Measurements from ENCODE around the gene IKZF1.

Gene IKZF1

DNA sequence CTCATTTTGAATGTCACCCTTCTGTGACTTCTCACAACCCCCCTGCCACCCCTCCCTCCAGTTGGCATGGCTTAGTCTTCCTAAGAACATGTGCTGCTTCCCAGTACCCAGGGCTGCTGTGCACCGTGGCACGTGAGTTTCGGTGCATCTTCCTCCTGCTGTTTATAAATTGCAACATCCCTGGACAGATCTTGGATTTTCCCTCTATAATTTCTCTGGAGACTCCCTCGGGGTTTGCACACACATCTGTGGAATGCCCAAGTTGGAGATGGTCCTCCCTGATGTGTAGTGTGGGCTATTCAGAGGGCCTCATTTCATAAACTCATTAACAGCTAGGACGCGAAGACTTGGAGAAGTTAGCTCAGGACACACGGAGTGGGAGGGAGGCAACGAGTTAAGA, 52.9 kb downstream of the IKZF1 start:
- no peak for DNase-seq

GRCh38 chr7:50358041-50358705, 53.7 kb downstream of the IKZF1 start:
- DNase-seq = no peak

GRCh38 chr7:50358779-50359178, 54.3 kb downstream of the IKZF1 start:
- no peak for DNase-seq

GRCh38 chr7:50359258-50359994, 54.9 kb downstream of the IKZF1 start:
- no peak for DNase-seq

DNA sequence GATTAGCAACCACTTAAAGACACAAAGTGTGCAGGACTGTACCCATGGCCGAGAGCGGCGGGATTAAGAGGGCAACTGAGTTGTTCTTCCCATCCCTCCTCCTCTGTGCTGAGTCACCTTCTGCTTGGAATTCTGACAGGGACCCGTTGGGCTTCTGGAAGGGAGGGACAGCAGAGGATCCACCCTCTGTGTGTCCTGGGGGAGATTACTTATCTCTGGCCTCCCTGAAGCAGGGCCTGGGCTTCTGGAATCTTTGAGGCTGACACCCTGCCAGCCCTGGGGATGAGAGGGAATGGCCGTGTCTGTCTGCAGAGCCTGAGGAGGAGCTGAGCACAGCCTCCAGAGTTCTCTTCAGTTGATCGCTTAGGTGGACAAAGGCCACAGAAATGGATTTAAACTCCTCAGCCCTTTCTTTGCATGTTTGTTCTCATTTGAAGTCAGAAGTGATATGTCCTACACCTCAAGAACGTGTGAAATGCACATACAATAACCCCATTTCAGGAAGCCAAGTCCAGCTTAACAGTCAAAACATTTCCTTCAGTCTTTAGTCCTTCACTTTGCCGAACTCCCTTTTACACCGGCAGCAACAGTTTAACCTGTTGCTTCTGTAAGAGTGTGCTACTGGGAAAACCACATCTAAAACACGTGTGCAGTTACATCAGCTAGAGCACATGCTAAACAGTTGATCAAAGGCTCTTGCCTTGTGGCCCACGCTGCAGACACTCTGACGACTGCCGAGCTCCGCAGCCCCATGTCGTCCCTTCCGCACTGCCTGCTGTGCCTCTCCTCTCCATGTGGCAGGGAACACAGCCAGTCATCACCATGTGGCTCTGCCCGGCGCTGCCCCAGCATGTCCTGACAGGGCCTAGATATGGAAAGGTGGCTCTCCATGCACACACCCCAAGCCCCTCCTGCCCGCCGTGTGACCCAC, 55.7 kb downstream of the IKZF1 start:
- DNase-seq = no peak

GRCh38 chr7:50362142-50362541, 57.6 kb downstream of the IKZF1 start:
- no peak for DNase-seq

GRCh38 chr7:50362712-50363282, 58.3 kb downstream of the IKZF1 start:
- DNase-seq = no peak

- DNase-seq = no peak
Measured at GRCh38 chr7:50363327-50364060, 59.0 kb downstream of the IKZF1 start.

- DNase-seq = no peak
Measured at GRCh38 chr7:50364645-50365044, 60.1 kb downstream of the IKZF1 start.

DNA sequence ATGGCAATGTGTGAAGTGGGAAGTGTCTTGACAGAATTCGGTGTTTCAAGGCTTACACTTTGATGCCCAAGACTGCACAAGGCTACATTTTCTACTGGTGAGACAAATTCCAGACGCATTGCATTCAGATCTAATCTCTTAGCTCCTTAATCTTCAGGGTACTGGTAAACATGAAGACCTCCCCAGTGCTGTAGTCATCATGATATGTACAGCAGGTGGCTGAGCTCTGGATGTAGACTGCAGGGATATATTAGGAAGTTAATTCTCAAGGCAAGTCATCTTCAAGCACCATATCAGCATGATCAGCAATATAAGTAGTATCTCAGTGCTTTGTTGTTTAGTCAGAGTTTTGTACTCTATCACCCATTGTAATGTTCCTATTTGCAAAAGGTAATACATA, 61.8 kb downstream of the IKZF1 start:
- DNase-seq = no peak

DNA sequence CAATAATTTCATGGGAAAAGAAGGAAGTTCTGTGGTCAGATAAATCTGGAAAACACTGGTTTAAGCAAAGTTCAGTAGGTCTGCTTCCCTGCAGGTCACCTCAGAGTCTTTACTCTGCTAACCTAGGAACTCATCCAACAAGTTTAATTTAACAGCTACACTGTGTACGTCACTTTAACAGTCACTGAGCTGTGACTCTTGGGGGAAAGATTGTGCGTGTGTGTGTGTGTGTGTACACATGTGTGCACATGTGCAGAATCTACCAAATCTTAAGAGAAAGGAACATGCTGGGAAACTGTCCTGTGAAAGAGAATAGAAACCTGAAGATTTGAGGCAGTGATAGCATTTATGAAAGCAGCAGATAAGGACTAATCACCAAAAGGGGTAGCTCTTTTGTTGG, 62.6 kb downstream of the IKZF1 start:
- no peak for DNase-seq

GRCh38 chr7:50367570-50367969, 63.1 kb downstream of the IKZF1 start:
- no peak for DNase-seq

DNA sequence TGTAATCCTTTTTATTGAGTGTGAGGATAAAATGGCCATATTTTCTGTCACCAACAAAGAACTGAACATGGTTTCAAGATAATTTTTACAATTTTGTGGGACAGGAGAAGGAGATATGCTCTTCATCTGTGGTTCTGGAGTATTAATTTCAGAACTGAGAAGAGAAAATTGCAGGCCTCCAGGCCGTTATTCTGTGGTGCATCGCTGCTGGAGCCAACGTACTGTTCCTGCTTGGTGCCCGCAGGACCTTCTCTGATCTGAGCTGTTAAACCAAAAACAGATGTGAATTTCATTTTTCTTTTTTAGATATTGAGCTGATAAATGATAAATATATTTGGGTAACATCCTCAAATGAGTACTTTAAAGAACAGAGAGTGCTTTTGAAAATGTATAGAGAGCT, 63.9 kb downstream of the IKZF1 start:
- no peak for DNase-seq

GRCh38 chr7:50369143-50370026, 64.9 kb downstream of the IKZF1 start:
- no peak for DNase-seq

- no peak for DNase-seq
Measured at GRCh38 chr7:50370884-50371283, 66.4 kb downstream of the IKZF1 start.

DNA sequence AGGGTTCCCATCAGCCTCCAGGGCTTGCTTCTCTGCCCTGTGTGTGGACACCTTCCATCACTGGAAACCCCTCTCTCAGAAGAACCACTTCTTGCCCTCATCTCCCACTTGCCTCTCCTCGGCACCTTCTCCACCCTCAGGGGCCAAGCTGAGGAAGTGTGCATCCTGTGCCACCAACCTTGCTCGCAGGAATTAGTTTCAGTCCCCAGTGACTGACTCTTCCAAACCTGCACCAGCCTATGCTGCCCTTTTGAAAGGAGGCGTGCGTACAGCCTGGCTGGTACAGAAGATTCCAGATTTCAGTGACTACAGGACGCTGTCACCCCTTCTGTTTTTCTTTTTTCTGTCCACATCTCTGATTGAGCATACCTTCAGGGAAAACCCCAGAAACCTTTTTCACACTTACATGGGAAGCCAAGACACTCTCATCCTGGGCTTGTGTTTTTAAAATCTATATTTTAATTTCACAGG, 67.1 kb downstream of the IKZF1 start:
- DNase-seq = no peak

GRCh38 chr7:50372923-50373322, 68.4 kb downstream of the IKZF1 start:
- no peak for DNase-seq

DNA sequence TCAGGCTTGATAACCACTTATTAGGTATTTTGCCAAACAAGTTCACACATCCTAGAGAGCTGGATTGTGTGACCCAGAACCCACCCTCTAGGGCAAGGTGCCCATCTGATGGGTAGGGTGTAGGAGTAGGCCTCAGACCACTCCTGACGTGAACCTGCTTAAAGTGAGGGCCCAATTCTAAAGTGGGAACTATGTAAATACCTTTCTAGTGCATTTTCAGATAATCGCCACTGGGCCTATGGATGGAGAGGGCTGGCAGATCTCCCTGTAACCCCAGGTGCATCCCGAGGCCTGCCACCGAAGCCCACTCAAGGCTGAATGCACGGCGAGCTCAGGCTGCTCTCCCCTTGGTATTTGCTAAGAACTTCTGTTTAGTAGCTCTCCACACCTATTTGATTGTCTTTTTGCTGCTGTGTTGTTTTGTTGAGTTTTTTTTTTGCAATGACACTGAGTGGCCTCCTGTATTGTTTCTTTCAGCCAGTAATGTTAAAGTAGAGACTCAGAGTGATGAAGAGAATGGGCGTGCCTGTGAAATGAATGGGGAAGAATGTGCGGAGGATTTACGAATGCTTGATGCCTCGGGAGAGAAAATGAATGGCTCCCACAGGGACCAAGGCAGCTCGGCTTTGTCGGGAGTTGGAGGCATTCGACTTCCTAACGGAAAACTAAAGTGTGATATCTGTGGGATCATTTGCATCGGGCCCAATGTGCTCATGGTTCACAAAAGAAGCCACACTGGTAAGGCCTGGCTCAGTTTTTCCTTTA, 71.7 kb downstream of the IKZF1 start:
- no peak for DNase-seq

- DNase-seq = no peak
Measured at GRCh38 chr7:50377356-50377755, 72.8 kb downstream of the IKZF1 start.

DNA sequence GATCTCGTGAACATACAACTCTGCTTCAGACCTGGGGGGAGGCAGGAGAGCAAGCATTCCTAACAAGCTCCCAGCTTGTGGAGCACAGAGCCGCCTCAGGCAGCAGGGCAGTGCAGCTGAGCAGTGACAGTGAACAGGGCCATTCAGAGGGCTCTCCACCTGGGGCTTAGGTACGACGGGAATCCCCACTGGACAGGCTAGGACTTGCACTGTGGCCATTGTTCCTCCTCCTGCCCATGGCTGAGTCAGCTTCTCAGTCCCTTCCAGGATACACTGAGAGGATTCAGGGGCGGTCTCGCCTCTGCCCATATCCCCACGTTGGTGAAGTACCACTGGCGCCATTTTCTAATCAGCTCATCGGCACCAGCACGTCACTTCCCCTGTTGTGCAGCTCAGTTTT, 74.6 kb downstream of the IKZF1 start:
- no peak for DNase-seq

- DNase-seq = no peak
Measured at GRCh38 chr7:50379539-50379938, 75.0 kb downstream of the IKZF1 start.

Data from HCEC 1CT (cell line).